Caco-2 (cell line): ENCODE results near the gene SYT8. TPM values are rescaled to one million over a fixed set of nuclear protein-coding genes. Genes with fewer than 3 reads are reported as not detected.

Experiments
- BruUV-seq: library from RNA; stranded (reverse); fragments of 400-500 nt; replicated peaks from 2 replicates; lab custom pipeline; 2021; lab: Mats Ljungman, UMichigan
- CTCF ChIA-PET: fragments of 300-600 bp; sonication (Branson Sonifier 250); formaldehyde crosslinking; loops from one replicate; lab custom pipeline; 2022; ENCODE audit warnings: antibody characterized with exemption; lab: Charles Lee
- POLR2A ChIA-PET: fragments of 300-600 bp; sonication (Branson Sonifier 250); formaldehyde crosslinking; loops from one replicate; lab custom pipeline; 2022; ENCODE audit warnings: antibody characterized with exemption; lab: Charles Lee
- DNase-seq, 2 experiments: peaks; one replicate each; pipeline versions ENCODE4 v3.0.0 to v3.0.0-alpha.2; 2020 to 2022
- H3K27me3 ChIP-seq: replicated peaks from 2 replicates; pipeline ENCODE4 v1.6.0; 2011; ENCODE audit warnings: low read length; ENCODE audit not compliant: control insufficient read depth, insufficient read depth
- H3K36me3 ChIP-seq: 2 replicates; pipeline ENCODE4 v1.5.1; 2011; ENCODE audit warnings: low read length; ENCODE audit not compliant: control insufficient read depth, insufficient read depth
- H3K4me1 ChIP-seq: fragments of 250-450 bp; sonication (Bioruptor Pico); 2 replicates; pipeline ENCODE4 v1.5.1; 2020; ENCODE audit warnings: mild to moderate bottlenecking
- H3K4me3 ChIP-seq: 2 replicates; pipeline ENCODE4 v1.5.1; 2011; ENCODE audit warnings: low read depth, mild to moderate bottlenecking, control low read depth, low read length
- H3K9me3 ChIP-seq: fragments of 250-450 bp; sonication (Bioruptor Pico); 2 replicates; pipeline ENCODE4 v1.5.1; 2020; ENCODE audit warnings: mild to moderate bottlenecking, moderate library complexity
- H3K27ac Mint-ChIP-seq: one replicate; pipeline ENCODE4 v1.8.0; 2022; ENCODE audit warnings: mixed read lengths; ENCODE audit not compliant: unreplicated experiment
- H3K27me3 Mint-ChIP-seq: one replicate; pipeline ENCODE4 v1.8.0; 2022; ENCODE audit warnings: mixed read lengths; ENCODE audit not compliant: insufficient read depth, unreplicated experiment
- H3K36me3 Mint-ChIP-seq: one replicate; pipeline ENCODE4 v1.8.0; 2022; ENCODE audit warnings: mild to moderate bottlenecking, mixed read lengths; ENCODE audit not compliant: insufficient read depth, unreplicated experiment
- H3K4me1 Mint-ChIP-seq: one replicate; pipeline ENCODE4 v1.8.0; 2022; ENCODE audit warnings: low read depth, mixed read lengths; ENCODE audit not compliant: unreplicated experiment
- H3K4me3 Mint-ChIP-seq: one replicate; pipeline ENCODE4 v1.8.0; 2022; ENCODE audit warnings: mild to moderate bottlenecking, moderate library complexity, mixed read lengths; ENCODE audit not compliant: unreplicated experiment
- H3K9me3 Mint-ChIP-seq: one replicate; pipeline ENCODE4 v1.8.0; 2022; ENCODE audit warnings: mixed read lengths; ENCODE audit not compliant: unreplicated experiment
- intact Hi-C: fragments of 100-400 bp; cut with micrococcal nuclease; formaldehyde crosslinking; loops from one replicate; pipeline ENCODE4 v1.10.0; 2022; ENCODE audit not compliant: unreplicated experiment
- total RNA-seq: library from RNA; stranded (reverse); gene quantifications from 2 replicates; pipeline ENCODE4 v1.2.3, GENCODE V29; 2022
- TF ChIP-seq, protein P1 (sequence below), 2 experiments: fragments of 200-600 bp in 1 of 2; IDR thresholded peaks; 1 replicate in 1 of 2; 2 replicates in 1 of 2; pipeline versions ENCODE4 v1.5.1 to v1.8.0; 2011 to 2022; ENCODE audit warnings: antibody characterized with exemption in 1 of 2, control low read depth in 1 of 2, inconsistent platforms in 1 of 2, low read depth in 1 of 2, low read length in 1 of 2, mild to moderate bottlenecking in 1 of 2, moderate library complexity in 1 of 2; ENCODE audit not compliant: insufficient read depth in 1 of 2, severe bottlenecking in 1 of 2, unreplicated experiment in 1 of 2

The SYT8 gene
- total RNA-seq, 1 experiment from 2014 or later, result 14.9 TPM

GRCh38 chr11:1839204-1839923, 4.6 kb downstream of the SYT8 start:
- peaks cover 6% of the 10 kb centered on the region for H3K36me3 Mint-ChIP-seq
- intact Hi-C loops, result no loop called here

DNA sequence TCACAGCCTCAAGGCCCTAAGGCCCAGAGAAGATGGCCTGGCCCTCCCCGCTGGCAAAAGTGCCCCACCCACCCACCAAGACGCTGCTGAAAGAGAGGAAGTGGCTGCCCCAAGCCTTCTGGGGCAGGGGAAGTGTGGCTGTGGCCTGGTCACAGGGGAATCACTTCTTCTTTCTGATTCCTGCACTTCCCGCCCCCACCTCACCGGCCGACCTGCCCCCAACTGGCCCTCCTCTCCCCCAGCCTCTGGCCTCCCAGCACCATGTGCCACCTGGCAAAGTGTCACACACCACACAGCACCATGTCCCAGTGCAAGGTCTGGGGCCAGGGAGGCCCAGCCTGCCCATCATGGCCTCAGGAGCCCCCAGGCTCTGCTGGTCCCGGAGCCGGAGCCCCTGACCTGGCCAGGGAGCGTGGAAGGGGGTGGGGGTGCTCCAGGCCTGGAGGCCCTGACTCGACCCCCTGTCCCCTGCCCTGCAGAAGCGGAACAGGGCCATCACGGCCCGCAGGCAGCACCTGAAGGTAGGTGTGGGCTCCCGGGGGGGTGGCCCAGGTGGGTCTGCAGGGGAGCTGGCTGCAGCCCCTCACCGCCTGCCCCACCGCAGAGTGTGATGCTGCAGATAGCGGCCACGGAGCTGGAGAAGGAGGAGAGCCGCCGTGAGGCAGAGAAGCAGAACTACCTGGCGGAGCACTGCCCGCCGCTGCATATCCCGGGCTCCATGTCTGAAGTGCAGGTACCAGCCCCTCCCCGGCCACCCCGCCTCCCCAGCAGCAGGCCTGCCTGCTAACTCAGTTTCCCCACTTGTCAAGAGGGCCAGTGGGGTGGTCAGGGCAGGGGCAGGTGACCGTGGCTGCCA, 5.4 kb downstream of the SYT8 start:
- Histone ChIP-seq H3K4me1 (peaks cover 26% of the 10 kb centered on the region), H3K9me3 (no peaks in the 10 kb centered on the region), H3K27me3 (no peaks in the 10 kb centered on the region), H3K4me3 (no peak overlapping the region), H3K36me3 (no peaks in the 10 kb centered on the region)
- no peak overlapping the region for H3K27ac Mint-ChIP-seq
- TF ChIP-seq, protein P1, sequence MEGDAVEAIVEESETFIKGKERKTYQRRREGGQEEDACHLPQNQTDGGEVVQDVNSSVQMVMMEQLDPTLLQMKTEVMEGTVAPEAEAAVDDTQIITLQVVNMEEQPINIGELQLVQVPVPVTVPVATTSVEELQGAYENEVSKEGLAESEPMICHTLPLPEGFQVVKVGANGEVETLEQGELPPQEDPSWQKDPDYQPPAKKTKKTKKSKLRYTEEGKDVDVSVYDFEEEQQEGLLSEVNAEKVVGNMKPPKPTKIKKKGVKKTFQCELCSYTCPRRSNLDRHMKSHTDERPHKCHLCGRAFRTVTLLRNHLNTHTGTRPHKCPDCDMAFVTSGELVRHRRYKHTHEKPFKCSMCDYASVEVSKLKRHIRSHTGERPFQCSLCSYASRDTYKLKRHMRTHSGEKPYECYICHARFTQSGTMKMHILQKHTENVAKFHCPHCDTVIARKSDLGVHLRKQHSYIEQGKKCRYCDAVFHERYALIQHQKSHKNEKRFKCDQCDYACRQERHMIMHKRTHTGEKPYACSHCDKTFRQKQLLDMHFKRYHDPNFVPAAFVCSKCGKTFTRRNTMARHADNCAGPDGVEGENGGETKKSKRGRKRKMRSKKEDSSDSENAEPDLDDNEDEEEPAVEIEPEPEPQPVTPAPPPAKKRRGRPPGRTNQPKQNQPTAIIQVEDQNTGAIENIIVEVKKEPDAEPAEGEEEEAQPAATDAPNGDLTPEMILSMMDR (IDR thresholded peaks at IDR 0.05; ENCODE audit: insufficient read depth in 1 of 2, low read depth in 1 of 2, low read length in 1 of 2, severe bottlenecking in 1 of 2, unreplicated experiment in 1 of 2), result no peak
- H3K4me1 Mint-ChIP-seq, result peaks cover 8% of the 10 kb centered on the region
- peaks cover 6% of the 10 kb centered on the region for H3K36me3 Mint-ChIP-seq
- BruUV-seq, result no TSS peak
- H3K9me3 Mint-ChIP-seq, result no peaks in the 10 kb centered on the region
- ChIA-PET CTCF (interaction anchor here (0.6 to 0.9 kb wide), 3 partner anchors 311 to 332 kb away, joined by 3 to 4 read pairs (median 3); no protein-coding TSS in a partner anchor), POLR2A (no interaction called here)
- DNase-seq, result no peak
- intact Hi-C loops, result no loop called here
- H3K4me3 Mint-ChIP-seq, result no peak overlapping the region
- no peaks in the 10 kb centered on the region for H3K27me3 Mint-ChIP-seq

More at GRCh38 chr11:1839204-1839923, 4.6 kb downstream of the SYT8 start:
- Mint-ChIP-seq H3K4me1 (peaks cover 4% of the 10 kb centered on the region), H3K9me3 (no peaks in the 10 kb centered on the region), H3K27me3 (no peaks in the 10 kb centered on the region), H3K27ac (no peak overlapping the region), H3K4me3 (no peak overlapping the region)
- H3K36me3 ChIP-seq, result no peaks in the 10 kb centered on the region
- TF ChIP-seq, protein P1 (IDR thresholded peaks at IDR 0.05; ENCODE audit: insufficient read depth in 1 of 2, low read depth in 1 of 2, low read length in 1 of 2, severe bottlenecking in 1 of 2, unreplicated experiment in 1 of 2), result no peak
- H3K27me3 ChIP-seq, result no peaks in the 10 kb centered on the region
- H3K4me1 ChIP-seq, result peaks cover 29% of the 10 kb centered on the region
- CTCF ChIA-PET, result interaction anchor here (0.6 kb wide), 3 partner anchors 9 to 312 kb away, joined by 3 to 4 read pairs (median 3); no protein-coding TSS in a partner anchor
- POLR2A ChIA-PET, result interaction anchor here (0.7 kb wide), 1 partner anchor 317 kb away, joined by 3 read pairs; no protein-coding TSS in a partner anchor
- no peak overlapping the region for H3K4me3 ChIP-seq
- no peak for DNase-seq
- no TSS peak for BruUV-seq
- H3K9me3 ChIP-seq, result no peaks in the 10 kb centered on the region

GRCh38 chr11:1840780-1841480, 6.1 kb downstream of the SYT8 start:
- no peaks in the 10 kb centered on the region for H3K9me3 Mint-ChIP-seq
- BruUV-seq, result no TSS peak
- H3K4me1 ChIP-seq, result peaks cover 19% of the 10 kb centered on the region
- H3K4me3 ChIP-seq, result no peak overlapping the region
- H3K27me3 Mint-ChIP-seq, result no peaks in the 10 kb centered on the region
- H3K9me3 ChIP-seq, result no peaks in the 10 kb centered on the region
- peaks cover 6% of the 10 kb centered on the region for H3K36me3 Mint-ChIP-seq
- intact Hi-C loops, result no loop called here
- H3K27me3 ChIP-seq, result no peaks in the 10 kb centered on the region
- H3K4me1 Mint-ChIP-seq, result peaks cover 11% of the 10 kb centered on the region
- H3K4me3 Mint-ChIP-seq, result no peak overlapping the region
- DNase-seq, result no peak
- ChIA-PET CTCF (interaction anchor here (0.6 to 0.9 kb wide), 2 partner anchors 311 to 331 kb away, joined by 3 read pairs; no protein-coding TSS in a partner anchor), POLR2A (no interaction called here)
- H3K36me3 ChIP-seq, result no peaks in the 10 kb centered on the region
- TF ChIP-seq, protein P1 (IDR thresholded peaks at IDR 0.05; ENCODE audit: insufficient read depth in 1 of 2, low read depth in 1 of 2, low read length in 1 of 2, severe bottlenecking in 1 of 2, unreplicated experiment in 1 of 2), result no peak
- H3K27ac Mint-ChIP-seq, result no peak overlapping the region
